Kidney (tissue), 14 donors: ENCODE measurements around the gene ARL4A. TPM values are rescaled to one million over a fixed set of nuclear protein-coding genes. Genes with fewer than 3 reads are reported as not detected.

ENCODE experiments used
- DNase-seq, 5 donors: peaks; one replicate each; pipeline ENCODE4 v3.0.0-alpha.2; 2013 to 2020
- FAIRE-seq: peaks from 2 replicates; lab custom pipeline; 2012; peaks lifted over from hg19 to GRCh38; lab: Jason Lieb, UNC
- H3K27ac ChIP-seq, 2 donors: one replicate each; pipeline ENCODE4 v1.7.0; 2013; ENCODE audit warnings: low read depth in 2 of 2, low read length in 2 of 2, inconsistent platforms in 1 of 2
- H3K27me3 ChIP-seq: one replicate; pipeline ENCODE4 v1.7.1; 2013; ENCODE audit warnings: low read length, inconsistent platforms; ENCODE audit not compliant: control insufficient read depth, insufficient read depth
- H3K36me3 ChIP-seq, 3 donors: one replicate each; pipeline versions ENCODE4 v1.7.0 to v1.7.1; 2013; ENCODE audit warnings: low read length in 3 of 3, control low read depth in 1 of 3, inconsistent platforms in 1 of 3; ENCODE audit not compliant: insufficient read depth in 3 of 3, control insufficient read depth in 2 of 3
- H3K4me1 ChIP-seq, 3 donors: one replicate each; pipeline versions ENCODE4 v1.7.0 to v1.7.1; 2013; ENCODE audit warnings: low read length in 3 of 3, inconsistent platforms in 1 of 3, low read depth in 1 of 3; ENCODE audit not compliant: control insufficient read depth in 2 of 3, insufficient read depth in 2 of 3
- H3K4me3 ChIP-seq, 3 donors: one replicate each; pipeline versions ENCODE4 v1.7.0 to v1.8.1; 2013; ENCODE audit warnings: low read length in 3 of 3, control low read depth in 1 of 3, inconsistent platforms in 1 of 3
- H3K9ac ChIP-seq, 3 donors: one replicate each; pipeline versions ENCODE4 v1.7.0 to v1.7.1; 2013; ENCODE audit warnings: low read length in 3 of 3, control low read depth in 1 of 3, inconsistent platforms in 1 of 3
- H3K9me3 ChIP-seq, 3 donors: one replicate each; pipeline versions ENCODE4 v1.7.0 to v1.7.1; 2013; ENCODE audit warnings: low read length in 3 of 3, control low read depth in 1 of 3, inconsistent platforms in 1 of 3; ENCODE audit not compliant: control insufficient read depth in 2 of 3, insufficient read depth in 1 of 3
- intact Hi-C: fragments of 100-400 bp; cut with DNase I; formaldehyde crosslinking; loops from one replicate; pipeline ENCODE4 v1.11.1; 2022
- polyA plus RNA-seq: library from polyadenylated mRNA; stranded (reverse); fragments of 350-450 nt; fragmentation: Illumina TruSeq; extraction: RNeasy Lipid Tissue Mini Kit (QIAGEN cat#74804); gene quantifications from one replicate; pipeline ENCODE4 v1.2.3, GENCODE V29; 2014; ENCODE audit warnings: low read depth, low replicate concordance; ENCODE audit not compliant: insufficient read depth
- total RNA-seq: library from RNA; stranded (reverse); fragmentation: NEBNext Ultra II Directional; extraction: Animal tissue kit (Norgen Biotek cat#: 25700); gene quantifications from one replicate; pipeline ENCODE4 v1.2.1, GENCODE V29; 2021
- TF ChIP-seq, protein P1 (sequence below): IDR thresholded peaks from 3 replicates; pipeline ENCODE4 v1.5.1; 2012; ENCODE audit warnings: mild to moderate bottlenecking, moderate library complexity, borderline replicate concordance; ENCODE audit not compliant: insufficient read depth; ENCODE audit errors: extremely low read depth
- donor health status: control.
- donor health status: control.
- donor health status: control.
- donor health status: control.
- donor health status: control.
- donor health status: DM: yes; HTN: yes; CAD: no.
- donor health status: Normal renal cell carcinoma (clear cell type).

ARL4A gene
- total and polyA plus RNA-seq, 2 donors from 2014 or later = 11.8 to 21.6 TPM

DNA sequence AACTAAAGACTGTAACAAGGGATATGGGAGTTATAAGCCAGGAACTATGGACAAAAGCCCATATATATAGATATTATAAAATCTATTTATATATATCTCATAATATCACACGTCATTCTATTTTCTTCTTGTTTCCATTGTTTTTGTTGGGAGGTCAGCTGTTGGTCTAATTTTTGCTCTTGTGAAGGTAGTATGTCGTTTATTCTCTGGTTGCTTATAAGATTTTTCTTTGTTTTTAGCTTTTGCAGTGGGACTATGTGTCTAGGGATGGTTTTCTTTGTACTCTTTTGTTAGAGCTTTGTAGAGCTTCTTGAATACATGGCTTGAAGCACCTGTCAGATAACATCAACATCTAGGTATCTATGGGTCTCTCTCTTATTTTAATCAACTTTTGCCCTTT, 14.0 kb downstream of the ARL4A start:
- FAIRE-seq (no peak), DNase-seq (no peak)
- Histone ChIP-seq H3K27me3 (no peaks in the 10 kb centered on the region), H3K36me3 (no peaks in the 10 kb centered on the region), H3K9me3 (peaks cover 0 to 3% (median 0%) of the 10 kb centered on the region in 3 donors), H3K4me3 (no peak overlapping the region), H3K9ac (no peak overlapping the region), H3K4me1 (no peaks in the 10 kb centered on the region), H3K27ac (no peak overlapping the region)
- TF ChIP-seq, protein P1, sequence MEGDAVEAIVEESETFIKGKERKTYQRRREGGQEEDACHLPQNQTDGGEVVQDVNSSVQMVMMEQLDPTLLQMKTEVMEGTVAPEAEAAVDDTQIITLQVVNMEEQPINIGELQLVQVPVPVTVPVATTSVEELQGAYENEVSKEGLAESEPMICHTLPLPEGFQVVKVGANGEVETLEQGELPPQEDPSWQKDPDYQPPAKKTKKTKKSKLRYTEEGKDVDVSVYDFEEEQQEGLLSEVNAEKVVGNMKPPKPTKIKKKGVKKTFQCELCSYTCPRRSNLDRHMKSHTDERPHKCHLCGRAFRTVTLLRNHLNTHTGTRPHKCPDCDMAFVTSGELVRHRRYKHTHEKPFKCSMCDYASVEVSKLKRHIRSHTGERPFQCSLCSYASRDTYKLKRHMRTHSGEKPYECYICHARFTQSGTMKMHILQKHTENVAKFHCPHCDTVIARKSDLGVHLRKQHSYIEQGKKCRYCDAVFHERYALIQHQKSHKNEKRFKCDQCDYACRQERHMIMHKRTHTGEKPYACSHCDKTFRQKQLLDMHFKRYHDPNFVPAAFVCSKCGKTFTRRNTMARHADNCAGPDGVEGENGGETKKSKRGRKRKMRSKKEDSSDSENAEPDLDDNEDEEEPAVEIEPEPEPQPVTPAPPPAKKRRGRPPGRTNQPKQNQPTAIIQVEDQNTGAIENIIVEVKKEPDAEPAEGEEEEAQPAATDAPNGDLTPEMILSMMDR = no peak
- intact Hi-C loops = no loop called here

DNA sequence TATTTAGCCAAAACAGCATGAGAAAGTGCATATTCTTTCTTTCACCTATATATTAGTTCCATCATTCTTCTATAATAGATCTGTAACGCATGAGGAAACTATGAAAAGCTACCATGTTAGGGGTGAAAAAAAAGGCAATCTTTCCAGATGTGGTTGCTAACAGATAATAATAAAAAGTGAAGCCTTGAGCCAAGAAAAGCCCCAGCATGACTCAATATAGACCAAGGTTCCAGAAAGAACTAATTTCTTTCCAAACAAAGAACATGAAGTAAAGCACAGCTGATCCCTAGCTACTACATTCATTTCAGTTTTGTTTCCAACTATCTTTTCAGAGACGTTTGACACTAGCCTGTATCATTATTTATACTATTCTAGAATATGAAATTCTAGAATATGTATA, 16.4 kb downstream of the ARL4A start:
- H3K9me3 ChIP-seq = peaks cover 0 to 3% (median 0%) of the 10 kb centered on the region in 3 donors
- intact Hi-C loops = no loop called here
- H3K4me1 ChIP-seq = no peaks in the 10 kb centered on the region
- FAIRE-seq (no peak), DNase-seq (no peak)
- H3K9ac ChIP-seq = no peak overlapping the region
- H3K27ac ChIP-seq = no peak overlapping the region
- no peaks in the 10 kb centered on the region for H3K27me3 ChIP-seq
- TF ChIP-seq, protein P1 = no peak
- no peaks in the 10 kb centered on the region for H3K36me3 ChIP-seq
- no peak overlapping the region for H3K4me3 ChIP-seq

DNA sequence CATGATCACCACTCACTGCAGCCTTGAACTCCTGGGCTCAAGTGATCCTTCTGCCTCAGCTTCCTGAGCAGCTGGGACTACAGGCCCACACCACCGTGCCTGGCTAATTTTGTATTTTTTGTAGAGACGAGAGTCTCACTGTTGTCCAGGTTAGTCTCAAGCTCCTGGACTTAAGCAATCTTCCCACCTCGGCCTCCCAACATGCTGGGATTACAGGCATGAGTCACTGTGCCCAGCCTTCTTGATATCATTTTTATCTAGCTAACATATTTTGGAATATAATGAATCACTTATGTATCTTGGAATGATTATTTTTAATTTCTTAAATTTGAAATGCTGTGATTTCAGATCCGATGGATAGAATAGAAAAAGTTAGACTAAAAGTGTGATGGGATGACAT, 18.4 kb downstream of the ARL4A start:
- H3K4me1 ChIP-seq = no peaks in the 10 kb centered on the region
- H3K27ac ChIP-seq = no peak overlapping the region
- no peak overlapping the region for H3K4me3 ChIP-seq
- DNase-seq (no peak), FAIRE-seq (no peak)
- TF ChIP-seq, protein P1 = no peak
- no peaks in the 10 kb centered on the region for H3K36me3 ChIP-seq
- H3K27me3 ChIP-seq = no peaks in the 10 kb centered on the region
- H3K9me3 ChIP-seq = peaks cover 0 to 3% (median 0%) of the 10 kb centered on the region in 3 donors
- no peak overlapping the region for H3K9ac ChIP-seq
- intact Hi-C loops = no loop called here
